ENCODE results near the gene SMIM1. TPM values are rescaled to one million over a fixed set of nuclear protein-coding genes. Genes with fewer than 3 reads are reported as not detected.

The SMIM1 gene
- total and polyA plus RNA-seq, 9 of the 15 experiments (the other 6 are each of a cell fraction or from before 2014, with no cell fraction given), result 2.3 to 125 (median 24.3) TPM

- TF ChIP-seq ZNF780A (CRISPR knock-in tag; IDR thresholded peaks at IDR 0.05) (no peak), HMGXB4 (CRISPR knock-in tag; IDR thresholded peaks at IDR 0.05) (0 out of 2 replicates have a peak, but pooled peaks have one; percentile 78), NEUROD1 (IDR thresholded peaks at IDR 0.05; ENCODE audit: borderline replicate concordance, low read depth, low read length, partially characterized antibody) (peak; percentile 65), PHB2 (IDR thresholded peaks at IDR 0.05; ENCODE audit: low read depth) (no peak), XRCC3 (IDR thresholded peaks at IDR 0.05) (no peak), IRF9 (tag; IDR thresholded peaks at IDR 0.05) (peak; percentile 45; the same call in 1 of the 2 replicates), HNRNPK (IDR thresholded peaks at IDR 0.05; ENCODE audit: low read depth, low read length, poor library complexity, severe bottlenecking) (peak; percentile 41), CBFA2T3 (IDR thresholded peaks at IDR 0.05) (peak; percentile 74), BCL6 (CRISPR knock-in tag; IDR thresholded peaks at IDR 0.05) (no peak), SPI1 (IDR thresholded peaks at IDR 0.05; ENCODE audit: borderline replicate concordance, low read depth, low read length) (no peak), ZNF444 (CRISPR knock-in tag; IDR thresholded peaks at IDR 0.05) (no peak), HNRNPH1 (optimal IDR thresholded peaks at IDR 0.05; ENCODE audit: low read depth, low read length) (no peak), CTBP1 (IDR thresholded peaks at IDR 0.05; ENCODE audit: borderline replicate concordance) (peak; percentile 83), AFF1 (IDR thresholded peaks at IDR 0.05; ENCODE audit: low read depth in 1 of 2, partially characterized antibody in 2 of 2) (no peak)
Observed at GRCh38 chr1:3775490-3776230, 3.1 kb downstream of the SMIM1 start (continued).
